ENCODE results near the gene USP9Y.

DNA sequence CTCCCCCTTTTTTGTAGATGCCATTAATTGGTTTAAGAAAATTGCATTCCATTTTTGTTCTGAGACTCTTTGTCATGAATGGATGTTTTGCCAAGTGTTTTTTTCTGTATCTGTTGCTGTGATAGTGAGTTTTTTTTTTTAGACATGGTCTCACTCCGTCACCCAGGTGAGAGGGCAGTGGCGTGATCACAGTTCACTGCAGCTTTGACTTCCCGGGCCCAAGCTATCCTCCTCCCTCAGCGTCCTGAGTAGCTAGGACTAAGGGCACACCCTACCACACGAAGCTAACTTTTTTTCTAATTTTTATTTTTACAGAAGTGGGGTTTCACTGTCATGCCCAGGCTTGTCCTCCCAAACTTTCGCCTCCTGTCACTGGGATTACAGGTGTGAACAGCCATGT, 51.8 kb downstream of the USP9Y start:
- no peak for TF ChIP-seq GATA3 (IDR thresholded peaks at IDR 0.05; ENCODE audit: low read depth, low read length)
- no peak for TF ChIP-seq GATA2 (IDR thresholded peaks at IDR 0.05; ENCODE audit: low read depth, low read length)
